ENCODE data around the gene C11orf91. TPM values are rescaled to one million over a fixed set of nuclear protein-coding genes. Genes with fewer than 3 reads are reported as not detected.

Gene C11orf91
- total and polyA plus RNA-seq, 2 donors (not counting 1 experiment from before 2014, with no cell fraction given) = 0.12 TPM; not detected in 1

GRCh38 chr11:33721984-33722383 is 21.4 kb upstream of the C11orf91 start:
- Histone ChIP-seq H2AFZ (ENCODE audit: low read length) (no peak overlapping the region), H3K27ac (ENCODE audit: insufficient read depth, low read length) (peak overlapping the region; percentile 97), H4K20me1 (ENCODE audit: control insufficient read depth, extremely low read depth, insufficient read depth, low read length) (no peaks in the 10 kb centered on the region), H3K27me3 (ENCODE audit: control insufficient read depth, insufficient read depth, low read length) (no peaks in the 10 kb centered on the region), H3K9me3 (ENCODE audit: control insufficient read depth, insufficient read depth, low read depth, low read length) (no peaks in the 10 kb centered on the region), H3K9ac (ENCODE audit: insufficient read depth, low read length) (peak overlapping the region; percentile 9), H3K4me3 (replicated peaks in 1 of 4; ENCODE audit: control extremely low read depth in 1 of 4, insufficient read depth in 1 of 4, low read depth in 3 of 4, low read length in 4 of 4) (no peak overlapping the region), H3K36me3 (ENCODE audit: control insufficient read depth, insufficient read depth, low read length) (peaks cover 9% of the 10 kb centered on the region), H3K79me2 (ENCODE audit: control insufficient read depth, insufficient read depth, low read length) (peaks cover 92% of the 10 kb centered on the region), H3K4me1 (ENCODE audit: control insufficient read depth, extremely low read depth, insufficient read depth, low read length) (peaks cover 36% of the 10 kb centered on the region), H3K4me2 (ENCODE audit: extremely low read depth, insufficient read depth, low read length) (peak overlapping the region; percentile 19)
- DNase-seq (ENCODE audit: low read depth in 2 of 2) = no peak
- TF ChIP-seq EZH2 (IDR thresholded peaks at IDR 0.05; ENCODE audit: low read length, missing control alignments) = no peak
- no peak for TF ChIP-seq CTCF (conservative IDR thresholded peaks at IDR 0.05 in 1 of 2, IDR thresholded peaks at IDR 0.05 in 1 of 2; ENCODE audit: low read depth in 1 of 2, low read length in 2 of 2)

GRCh38 chr11:33721426-33721825 is 20.8 kb upstream of the C11orf91 start:
- peaks cover 11% of the 10 kb centered on the region for H3K36me3 ChIP-seq (ENCODE audit: control insufficient read depth, insufficient read depth, low read length)
- H3K9ac ChIP-seq (ENCODE audit: insufficient read depth, low read length) = peak overlapping the region; percentile 9
- no peak overlapping the region for H3K4me2 ChIP-seq (ENCODE audit: extremely low read depth, insufficient read depth, low read length)
- H3K4me1 ChIP-seq (ENCODE audit: control insufficient read depth, extremely low read depth, insufficient read depth, low read length) = peaks cover 37% of the 10 kb centered on the region
- no peak overlapping the region for H2AFZ ChIP-seq (ENCODE audit: low read length)
- DNase-seq (ENCODE audit: low read depth in 2 of 2) = peak; percentile 51 to 80
- no peaks in the 10 kb centered on the region for H3K9me3 ChIP-seq (ENCODE audit: control insufficient read depth, insufficient read depth, low read depth, low read length)
- H3K4me3 ChIP-seq (replicated peaks in 1 of 4; ENCODE audit: control extremely low read depth in 1 of 4, insufficient read depth in 1 of 4, low read depth in 3 of 4, low read length in 4 of 4) = no peak overlapping the region
- no peaks in the 10 kb centered on the region for H4K20me1 ChIP-seq (ENCODE audit: control insufficient read depth, extremely low read depth, insufficient read depth, low read length)
- H3K27me3 ChIP-seq (ENCODE audit: control insufficient read depth, insufficient read depth, low read length) = no peaks in the 10 kb centered on the region
- H3K79me2 ChIP-seq (ENCODE audit: control insufficient read depth, insufficient read depth, low read length) = peaks cover 93% of the 10 kb centered on the region
- TF ChIP-seq CTCF (conservative IDR thresholded peaks at IDR 0.05 in 1 of 2, IDR thresholded peaks at IDR 0.05 in 1 of 2; ENCODE audit: low read depth in 1 of 2, low read length in 2 of 2) (no peak), EZH2 (IDR thresholded peaks at IDR 0.05; ENCODE audit: low read length, missing control alignments) (no peak)
- H3K27ac ChIP-seq (ENCODE audit: insufficient read depth, low read length) = peak overlapping the region; percentile 97

GRCh38 chr11:33719587-33719986 is 19.0 kb upstream of the C11orf91 start:
- Histone ChIP-seq H3K36me3 (ENCODE audit: control insufficient read depth, insufficient read depth, low read length) (peaks cover 11% of the 10 kb centered on the region), H3K4me1 (ENCODE audit: control insufficient read depth, extremely low read depth, insufficient read depth, low read length) (peaks cover 37% of the 10 kb centered on the region), H3K4me3 (replicated peaks in 1 of 4; ENCODE audit: control extremely low read depth in 1 of 4, insufficient read depth in 1 of 4, low read depth in 3 of 4, low read length in 4 of 4) (no peak overlapping the region), H3K4me2 (ENCODE audit: extremely low read depth, insufficient read depth, low read length) (no peak overlapping the region), H3K9ac (ENCODE audit: insufficient read depth, low read length) (no peak overlapping the region), H3K9me3 (ENCODE audit: control insufficient read depth, insufficient read depth, low read depth, low read length) (no peaks in the 10 kb centered on the region), H3K79me2 (ENCODE audit: control insufficient read depth, insufficient read depth, low read length) (peaks cover 83% of the 10 kb centered on the region), H3K27ac (ENCODE audit: insufficient read depth, low read length) (no peak overlapping the region), H2AFZ (ENCODE audit: low read length) (no peak overlapping the region), H4K20me1 (ENCODE audit: control insufficient read depth, extremely low read depth, insufficient read depth, low read length) (no peaks in the 10 kb centered on the region), H3K27me3 (ENCODE audit: control insufficient read depth, insufficient read depth, low read length) (no peaks in the 10 kb centered on the region)
- DNase-seq (ENCODE audit: low read depth in 2 of 2) = no peak
- no peak for TF ChIP-seq EZH2 (IDR thresholded peaks at IDR 0.05; ENCODE audit: low read length, missing control alignments)
- no peak for TF ChIP-seq CTCF (conservative IDR thresholded peaks at IDR 0.05 in 1 of 2, IDR thresholded peaks at IDR 0.05 in 1 of 2; ENCODE audit: low read depth in 1 of 2, low read length in 2 of 2)

Data from fibroblast of lung (primary cell).